ENCODE measurements around the gene MOV10L1. TPM values are rescaled to one million over a fixed set of nuclear protein-coding genes. Genes with fewer than 3 reads are reported as not detected.

MOV10L1 gene
- total RNA-seq, 6 experiments from 2014 or later, result 0.21 to 0.31 (median 0.24) TPM; not detected in 2

- TF ChIP-seq, protein P1, sequence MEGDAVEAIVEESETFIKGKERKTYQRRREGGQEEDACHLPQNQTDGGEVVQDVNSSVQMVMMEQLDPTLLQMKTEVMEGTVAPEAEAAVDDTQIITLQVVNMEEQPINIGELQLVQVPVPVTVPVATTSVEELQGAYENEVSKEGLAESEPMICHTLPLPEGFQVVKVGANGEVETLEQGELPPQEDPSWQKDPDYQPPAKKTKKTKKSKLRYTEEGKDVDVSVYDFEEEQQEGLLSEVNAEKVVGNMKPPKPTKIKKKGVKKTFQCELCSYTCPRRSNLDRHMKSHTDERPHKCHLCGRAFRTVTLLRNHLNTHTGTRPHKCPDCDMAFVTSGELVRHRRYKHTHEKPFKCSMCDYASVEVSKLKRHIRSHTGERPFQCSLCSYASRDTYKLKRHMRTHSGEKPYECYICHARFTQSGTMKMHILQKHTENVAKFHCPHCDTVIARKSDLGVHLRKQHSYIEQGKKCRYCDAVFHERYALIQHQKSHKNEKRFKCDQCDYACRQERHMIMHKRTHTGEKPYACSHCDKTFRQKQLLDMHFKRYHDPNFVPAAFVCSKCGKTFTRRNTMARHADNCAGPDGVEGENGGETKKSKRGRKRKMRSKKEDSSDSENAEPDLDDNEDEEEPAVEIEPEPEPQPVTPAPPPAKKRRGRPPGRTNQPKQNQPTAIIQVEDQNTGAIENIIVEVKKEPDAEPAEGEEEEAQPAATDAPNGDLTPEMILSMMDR (IDR thresholded peaks at IDR 0.05), result no peak
- TF ChIP-seq POLR2A (IDR thresholded peaks at IDR 0.05), result no peak
These were observed 15.6 kb downstream of the MOV10L1 start for GRCh38 chr22:50105208-50106100.

GRCh38 chr22:50107529-50107928 is 17.7 kb downstream of the MOV10L1 start:
- ATAC-seq (no peak), DNase-seq (no peak)
- H3K27ac ChIP-seq, result no peak overlapping the region
- TF ChIP-seq POLR2A (IDR thresholded peaks at IDR 0.05), result no peak
- TF ChIP-seq, protein P1 (IDR thresholded peaks at IDR 0.05), result no peak
- H3K9me3 ChIP-seq, result no peaks in the 10 kb centered on the region
- no peaks in the 10 kb centered on the region for H3K27me3 ChIP-seq
- no peaks in the 10 kb centered on the region for H3K4me1 ChIP-seq
- intact Hi-C loops (cut with DNase I), result no loop called here
- no peak overlapping the region for H3K4me3 ChIP-seq
- no peaks in the 10 kb centered on the region for H3K36me3 ChIP-seq
- WGBS (ENCODE audit: insufficient coverage, low coverage, low lambda C conversion rate, missing lambda C conversion rate), result 80% methylated on average over 4 of the region's 9 CpGs

More at GRCh38 chr22:50105208-50106100, 15.6 kb downstream of the MOV10L1 start:
- Histone ChIP-seq H3K27me3 (no peaks in the 10 kb centered on the region), H3K36me3 (no peaks in the 10 kb centered on the region), H3K9me3 (no peaks in the 10 kb centered on the region), H3K4me1 (no peaks in the 10 kb centered on the region), H3K27ac (no peak overlapping the region), H3K4me3 (no peak overlapping the region)
- intact Hi-C loops (cut with DNase I), result no loop called here
- DNase-seq, result no peak
- WGBS (ENCODE audit: insufficient coverage, low coverage, low lambda C conversion rate, missing lambda C conversion rate), result 58% methylated on average over 6 of the region's 9 CpGs
- peak in 3 of 4 donors; percentile 68 to 79 (median 76) for ATAC-seq

GRCh38 chr22:50111056-50111455 is 21.2 kb downstream of the MOV10L1 start:
- H3K27me3 ChIP-seq, result no peaks in the 10 kb centered on the region
- H3K4me3 ChIP-seq, result no peak overlapping the region
- H3K27ac ChIP-seq, result no peak overlapping the region
- no peak for ATAC-seq
- WGBS (ENCODE audit: insufficient coverage, low coverage, low lambda C conversion rate, missing lambda C conversion rate), result 67% methylated on average over 1 of the region's 1 CpG
- H3K36me3 ChIP-seq, result no peaks in the 10 kb centered on the region
- no peaks in the 10 kb centered on the region for H3K4me1 ChIP-seq
- intact Hi-C loops (cut with DNase I), result no loop called here
- no peaks in the 10 kb centered on the region for H3K9me3 ChIP-seq
- TF ChIP-seq POLR2A (IDR thresholded peaks at IDR 0.05), result no peak
- TF ChIP-seq, protein P1 (IDR thresholded peaks at IDR 0.05), result no peak
- DNase-seq, result no peak

- Histone ChIP-seq H3K27me3 (no peaks in the 10 kb centered on the region), H3K27ac (no peak overlapping the region), H3K36me3 (no peaks in the 10 kb centered on the region), H3K9me3 (no peaks in the 10 kb centered on the region), H3K4me1 (no peaks in the 10 kb centered on the region), H3K4me3 (no peak overlapping the region)
- intact Hi-C loops (cut with DNase I), result no loop called here
- WGBS (ENCODE audit: insufficient coverage, low coverage, low lambda C conversion rate, missing lambda C conversion rate), result 39% methylated on average over 15 of the region's 28 CpGs
- DNase-seq, result peak in 1 of 3 donors; percentile 63
- peak; percentile 52 to 86 (median 74) for ATAC-seq
- TF ChIP-seq POLR2A (IDR thresholded peaks at IDR 0.05), result no peak
- TF ChIP-seq, protein P1 (IDR thresholded peaks at IDR 0.05), result no peak
These were observed 22.6 kb downstream of the MOV10L1 start for GRCh38 chr22:50112151-50113118.
